ENCODE measurements around the gene ALK. TPM values are rescaled to one million over a fixed set of nuclear protein-coding genes. Genes with fewer than 3 reads are reported as not detected.

The ALK gene
- total and polyA plus RNA-seq, 12 donors: 0.09 to 1.8 (median 0.53) TPM; not detected in 1

DNA sequence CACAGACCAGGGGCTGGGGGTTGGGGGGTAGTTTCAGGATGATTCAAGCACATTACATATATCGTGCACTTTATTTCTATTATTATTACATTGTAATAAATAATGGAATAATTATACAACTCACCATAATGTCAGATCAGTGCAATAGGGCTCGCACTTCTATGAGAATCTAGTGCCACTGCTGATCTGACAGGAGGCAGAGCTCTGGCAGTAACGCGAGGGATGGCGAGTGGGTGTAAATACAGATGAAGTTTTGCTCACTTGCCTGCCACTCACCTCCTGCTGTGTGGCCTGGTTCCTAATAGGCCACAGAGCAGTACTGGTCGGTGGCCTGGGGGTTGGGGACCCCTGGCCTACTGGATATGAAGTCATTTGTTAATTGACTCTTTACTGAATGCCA is 615.6 kb downstream of the ALK start:
- H3K4me1 ChIP-seq (replicated peaks in 1 of 2): peaks cover 0 to 14% of the 10 kb centered on the region in 2 donors
- no peaks in the 10 kb centered on the region for H3K27me3 ChIP-seq
- H3K27ac ChIP-seq: no peak overlapping the region
- 84 to 93% (median 86%) methylated on average over 6 of the region's 6 CpGs for WGBS, 4 donors
- DNase-seq: no peak
- TF ChIP-seq, protein P1, sequence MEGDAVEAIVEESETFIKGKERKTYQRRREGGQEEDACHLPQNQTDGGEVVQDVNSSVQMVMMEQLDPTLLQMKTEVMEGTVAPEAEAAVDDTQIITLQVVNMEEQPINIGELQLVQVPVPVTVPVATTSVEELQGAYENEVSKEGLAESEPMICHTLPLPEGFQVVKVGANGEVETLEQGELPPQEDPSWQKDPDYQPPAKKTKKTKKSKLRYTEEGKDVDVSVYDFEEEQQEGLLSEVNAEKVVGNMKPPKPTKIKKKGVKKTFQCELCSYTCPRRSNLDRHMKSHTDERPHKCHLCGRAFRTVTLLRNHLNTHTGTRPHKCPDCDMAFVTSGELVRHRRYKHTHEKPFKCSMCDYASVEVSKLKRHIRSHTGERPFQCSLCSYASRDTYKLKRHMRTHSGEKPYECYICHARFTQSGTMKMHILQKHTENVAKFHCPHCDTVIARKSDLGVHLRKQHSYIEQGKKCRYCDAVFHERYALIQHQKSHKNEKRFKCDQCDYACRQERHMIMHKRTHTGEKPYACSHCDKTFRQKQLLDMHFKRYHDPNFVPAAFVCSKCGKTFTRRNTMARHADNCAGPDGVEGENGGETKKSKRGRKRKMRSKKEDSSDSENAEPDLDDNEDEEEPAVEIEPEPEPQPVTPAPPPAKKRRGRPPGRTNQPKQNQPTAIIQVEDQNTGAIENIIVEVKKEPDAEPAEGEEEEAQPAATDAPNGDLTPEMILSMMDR (IDR thresholded peaks at IDR 0.05): no peak
- TF ChIP-seq POLR2A (IDR thresholded peaks at IDR 0.05): no peak
- no peaks in the 10 kb centered on the region for H3K9me3 ChIP-seq (replicated peaks in 1 of 3)
- no peaks in the 10 kb centered on the region for H3K36me3 ChIP-seq (replicated peaks in 1 of 2)
- no peak overlapping the region for H3K4me3 ChIP-seq
- intact Hi-C loops (cut with DNase I): loop anchor here in 1 of 2 donors (10.0 kb wide), 1 partner anchor 351 kb away; no protein-coding TSS in a partner anchor

DNA sequence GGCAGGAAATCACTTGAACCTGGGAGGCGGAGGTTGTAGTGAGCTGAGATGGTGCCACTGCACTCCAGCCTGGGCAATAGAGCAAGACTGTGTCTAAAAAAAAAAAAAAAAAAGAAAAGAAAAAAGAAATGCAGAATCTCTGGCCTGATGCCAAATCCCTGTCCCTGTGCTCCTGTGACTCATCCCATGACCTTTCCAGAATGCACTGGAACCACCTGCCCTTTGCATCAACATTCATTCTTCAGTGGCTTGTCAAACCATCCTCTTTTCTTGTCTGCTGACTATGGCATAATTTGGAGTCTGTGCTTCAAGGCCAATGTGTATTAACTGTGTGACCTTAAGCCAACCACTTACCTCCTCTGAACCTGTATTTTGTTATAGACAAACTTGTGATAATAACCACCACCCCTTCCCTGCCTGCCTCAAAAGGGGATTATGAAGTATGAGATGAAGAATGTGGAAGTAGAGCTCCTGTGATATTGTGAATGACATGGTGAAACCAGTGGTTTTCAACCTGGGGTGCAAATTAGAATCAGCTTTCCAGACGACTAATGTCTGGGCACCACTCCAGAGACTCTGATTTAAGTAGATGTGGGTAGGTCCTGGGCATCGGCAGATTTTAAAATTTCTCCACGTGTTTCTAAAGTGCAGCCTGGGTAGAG is 616.9 kb downstream of the ALK start:
- no peaks in the 10 kb centered on the region for H3K36me3 ChIP-seq (replicated peaks in 1 of 2)
- H3K27ac ChIP-seq: no peak overlapping the region
- no peaks in the 10 kb centered on the region for H3K27me3 ChIP-seq
- H3K4me1 ChIP-seq (replicated peaks in 1 of 2): peaks cover 0 to 14% of the 10 kb centered on the region in 2 donors
- 55 to 62% (median 58%) methylated on average over 4 of the region's 4 CpGs for WGBS, 4 donors
- intact Hi-C loops (cut with DNase I): loop anchor here in 1 of 2 donors (10.0 kb wide), 1 partner anchor 350 kb away; no protein-coding TSS in a partner anchor
- H3K9me3 ChIP-seq (replicated peaks in 1 of 3): no peaks in the 10 kb centered on the region
- TF ChIP-seq POLR2A (IDR thresholded peaks at IDR 0.05): no peak
- TF ChIP-seq, protein P1 (IDR thresholded peaks at IDR 0.05): no peak
- no peak overlapping the region for H3K4me3 ChIP-seq
- peak; percentile 66 to 70 (median 68) for DNase-seq

DNA sequence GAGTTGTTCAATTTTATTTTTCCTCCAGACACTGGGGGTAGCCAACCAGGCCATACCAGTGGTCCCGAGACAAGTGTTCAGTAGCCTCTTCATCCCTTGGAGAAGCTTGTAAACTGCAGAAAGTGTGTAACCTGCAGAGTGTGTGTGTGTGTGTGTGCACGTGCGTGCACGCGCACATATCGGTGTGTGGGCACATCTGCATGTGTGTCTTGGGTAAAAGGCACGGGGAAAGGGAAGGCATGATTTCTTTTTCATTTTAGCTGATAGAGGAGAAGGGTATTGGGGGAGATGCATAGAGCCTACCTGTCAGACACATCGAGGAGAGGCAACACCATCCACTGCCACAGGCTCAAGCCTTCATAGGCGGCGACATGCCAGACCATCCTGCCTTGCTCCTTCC is 624.8 kb downstream of the ALK start:
- Histone ChIP-seq H3K4me1 (replicated peaks in 1 of 2) (no peaks in the 10 kb centered on the region), H3K9me3 (replicated peaks in 1 of 3) (no peaks in the 10 kb centered on the region), H3K4me3 (no peak overlapping the region), H3K27ac (no peak overlapping the region), H3K27me3 (no peaks in the 10 kb centered on the region), H3K36me3 (replicated peaks in 1 of 2) (no peaks in the 10 kb centered on the region)
- intact Hi-C loops (cut with DNase I): no loop called here
- DNase-seq: no peak
- no peak for TF ChIP-seq POLR2A (IDR thresholded peaks at IDR 0.05)
- TF ChIP-seq, protein P1 (IDR thresholded peaks at IDR 0.05): no peak
- 82 to 83% (median 82%) methylated on average over 10 of the region's 10 CpGs for WGBS, 4 donors

DNA sequence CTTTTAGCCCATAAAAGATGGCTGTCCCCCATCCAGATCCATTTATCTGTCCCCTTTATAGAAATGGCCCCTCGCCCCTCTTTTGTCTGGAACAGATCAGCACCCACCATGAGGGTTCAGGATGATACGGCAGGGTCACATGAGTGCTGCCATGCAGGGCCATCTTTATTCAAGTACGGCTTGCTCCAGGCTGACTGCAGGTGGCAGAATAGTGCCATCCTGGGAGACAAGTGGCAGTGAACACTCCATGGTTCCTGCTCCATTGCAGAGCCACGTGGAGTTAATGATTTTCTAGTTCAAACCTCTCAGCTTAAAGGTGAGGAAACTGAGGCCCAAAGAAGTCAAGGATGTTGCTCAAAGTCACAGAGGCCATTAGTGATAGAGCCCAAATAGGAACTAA is 625.5 kb downstream of the ALK start:
- intact Hi-C loops (cut with DNase I): no loop called here
- Histone ChIP-seq H3K27me3 (no peaks in the 10 kb centered on the region), H3K27ac (no peak overlapping the region), H3K4me1 (replicated peaks in 1 of 2) (no peaks in the 10 kb centered on the region), H3K9me3 (replicated peaks in 1 of 3) (no peaks in the 10 kb centered on the region), H3K36me3 (replicated peaks in 1 of 2) (no peaks in the 10 kb centered on the region), H3K4me3 (no peak overlapping the region)
- 9 to 44% (median 35%) methylated on average over 1 to 4 of the region's 4 CpGs for WGBS, 4 donors
- DNase-seq: peak in 2 of 7 donors; percentile 6 to 65
- TF ChIP-seq, protein P1 (IDR thresholded peaks at IDR 0.05): peak in 3 of 6 experiments; percentile 13 to 27 (median 25)
- no peak for TF ChIP-seq POLR2A (IDR thresholded peaks at IDR 0.05)
